ENCODE measurements around the gene OPN1SW. TPM values are rescaled to one million over a fixed set of nuclear protein-coding genes. Genes with fewer than 3 reads are reported as not detected.

OPN1SW gene
- total RNA-seq, 3 donors from 2014 or later = not detected

- Histone ChIP-seq H3K9me3 (no peaks in the 10 kb centered on the region), H3K36me3 (ENCODE audit: low read depth) (no peaks in the 10 kb centered on the region), H3K4me1 (ENCODE audit: low read depth) (peaks cover 13% of the 10 kb centered on the region), H3K4me3 (no peak overlapping the region)
- ATAC-seq = no peak
- intact Hi-C loops (cut with DNase I, micrococcal nuclease) = no loop called here
- DNase-seq = no peak
- TF ChIP-seq, protein P1, sequence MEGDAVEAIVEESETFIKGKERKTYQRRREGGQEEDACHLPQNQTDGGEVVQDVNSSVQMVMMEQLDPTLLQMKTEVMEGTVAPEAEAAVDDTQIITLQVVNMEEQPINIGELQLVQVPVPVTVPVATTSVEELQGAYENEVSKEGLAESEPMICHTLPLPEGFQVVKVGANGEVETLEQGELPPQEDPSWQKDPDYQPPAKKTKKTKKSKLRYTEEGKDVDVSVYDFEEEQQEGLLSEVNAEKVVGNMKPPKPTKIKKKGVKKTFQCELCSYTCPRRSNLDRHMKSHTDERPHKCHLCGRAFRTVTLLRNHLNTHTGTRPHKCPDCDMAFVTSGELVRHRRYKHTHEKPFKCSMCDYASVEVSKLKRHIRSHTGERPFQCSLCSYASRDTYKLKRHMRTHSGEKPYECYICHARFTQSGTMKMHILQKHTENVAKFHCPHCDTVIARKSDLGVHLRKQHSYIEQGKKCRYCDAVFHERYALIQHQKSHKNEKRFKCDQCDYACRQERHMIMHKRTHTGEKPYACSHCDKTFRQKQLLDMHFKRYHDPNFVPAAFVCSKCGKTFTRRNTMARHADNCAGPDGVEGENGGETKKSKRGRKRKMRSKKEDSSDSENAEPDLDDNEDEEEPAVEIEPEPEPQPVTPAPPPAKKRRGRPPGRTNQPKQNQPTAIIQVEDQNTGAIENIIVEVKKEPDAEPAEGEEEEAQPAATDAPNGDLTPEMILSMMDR (IDR thresholded peaks at IDR 0.05) = no peak
These were observed 40.2 kb downstream of the OPN1SW start for GRCh38 chr7:128735436-128735835.

DNA sequence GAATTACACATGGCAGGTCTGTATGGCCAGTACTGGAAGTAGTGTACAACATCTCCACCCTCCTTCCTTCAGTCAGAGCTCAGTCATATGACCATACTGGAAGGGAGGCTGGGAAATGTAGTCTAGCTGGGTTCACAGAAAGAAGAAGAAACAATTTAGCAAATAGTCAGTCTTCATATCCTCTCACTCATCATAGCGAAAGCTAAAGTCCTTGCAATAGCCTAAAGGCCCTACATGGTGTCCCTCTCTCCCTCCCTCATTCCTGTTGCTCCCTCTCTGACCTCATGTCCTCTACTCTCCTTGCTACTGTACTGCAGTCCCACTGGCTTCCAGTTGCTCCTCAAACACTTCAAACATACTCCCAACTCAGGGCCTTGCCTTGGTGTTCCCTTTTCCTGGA is 40.7 kb downstream of the OPN1SW start:
- no peaks in the 10 kb centered on the region for H3K36me3 ChIP-seq (ENCODE audit: low read depth)
- peaks cover 8% of the 10 kb centered on the region for H3K4me1 ChIP-seq (ENCODE audit: low read depth)
- TF ChIP-seq, protein P1 (IDR thresholded peaks at IDR 0.05) = no peak
- intact Hi-C loops (cut with DNase I, micrococcal nuclease) = no loop called here
- H3K9me3 ChIP-seq = no peaks in the 10 kb centered on the region
- no peak for DNase-seq
- H3K4me3 ChIP-seq = no peak overlapping the region
- no peak for ATAC-seq

DNA sequence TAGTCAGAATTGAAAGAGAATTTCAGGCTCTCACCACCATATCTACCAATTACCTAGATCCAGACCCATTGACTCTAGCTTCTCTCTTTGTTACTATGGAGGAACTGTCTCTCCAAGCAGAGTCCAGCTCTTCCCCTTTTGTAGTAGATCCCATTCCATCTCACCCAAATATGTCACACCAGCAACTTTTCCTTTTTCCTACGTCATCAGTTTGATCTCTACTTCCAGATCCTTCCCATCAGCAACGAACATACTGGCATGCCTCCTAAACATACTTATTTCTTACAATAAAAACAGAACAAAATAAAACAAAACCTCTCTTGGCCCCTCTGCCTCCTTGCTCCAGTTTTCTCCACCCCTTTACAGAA is 42.3 kb downstream of the OPN1SW start:
- DNase-seq (no peak), ATAC-seq (no peak)
- no peaks in the 10 kb centered on the region for H3K9me3 ChIP-seq
- TF ChIP-seq, protein P1 (IDR thresholded peaks at IDR 0.05) = no peak
- no peak overlapping the region for H3K4me3 ChIP-seq
- peaks cover 4% of the 10 kb centered on the region for H3K4me1 ChIP-seq (ENCODE audit: low read depth)
- intact Hi-C loops (cut with DNase I, micrococcal nuclease) = no loop called here
- H3K36me3 ChIP-seq (ENCODE audit: low read depth) = no peaks in the 10 kb centered on the region

GRCh38 chr7:128732521-128733277 is 42.9 kb downstream of the OPN1SW start:
- DNase-seq (no peak), ATAC-seq (no peak)
- Histone ChIP-seq H3K4me1 (ENCODE audit: low read depth) (no peaks in the 10 kb centered on the region), H3K9me3 (no peaks in the 10 kb centered on the region), H3K4me3 (no peak overlapping the region), H3K36me3 (ENCODE audit: low read depth) (no peaks in the 10 kb centered on the region)
- intact Hi-C loops (cut with DNase I, micrococcal nuclease) = no loop called here
- TF ChIP-seq, protein P1 (IDR thresholded peaks at IDR 0.05) = no peak

GRCh38 chr7:128731184-128731583 is 44.4 kb downstream of the OPN1SW start:
- Histone ChIP-seq H3K36me3 (ENCODE audit: low read depth) (no peaks in the 10 kb centered on the region), H3K4me1 (ENCODE audit: low read depth) (no peaks in the 10 kb centered on the region), H3K4me3 (no peak overlapping the region), H3K9me3 (no peaks in the 10 kb centered on the region)
- TF ChIP-seq, protein P1 (IDR thresholded peaks at IDR 0.05) = no peak
- ATAC-seq = no peak
- DNase-seq = no peak
- intact Hi-C loops (cut with DNase I, micrococcal nuclease) = no loop called here

All from mucosa of descending colon (tissue), 3 donors.